SJSA1 (cell line): ENCODE measurements around the gene RELT. TPM values are rescaled to one million over a fixed set of nuclear protein-coding genes. Genes with fewer than 3 reads are reported as not detected.

Source experiments
- DNase-seq, 2 experiments: peaks; one replicate each; pipeline ENCODE4 v3.0.0-alpha.2; 2015 to 2020; ENCODE audit warnings: low spot score in 2 of 2, low read depth in 1 of 2
- H3K27ac ChIP-seq: fragments of 250-450 bp; sonication (Bioruptor Pico); 2 replicates; pipeline ENCODE4 v1.5.1; 2020; ENCODE audit warnings: mild to moderate bottlenecking, moderate library complexity
- H3K27me3 ChIP-seq: fragments of 250-450 bp; sonication (Bioruptor Pico); replicated peaks from 2 replicates; pipeline ENCODE4 v1.5.1; 2020; ENCODE audit warnings: mild to moderate bottlenecking, moderate library complexity
- H3K36me3 ChIP-seq: fragments of 250-450 bp; sonication (Bioruptor Pico); 2 replicates; pipeline ENCODE4 v1.5.1; 2020; ENCODE audit warnings: mild to moderate bottlenecking
- H3K4me1 ChIP-seq: fragments of 250-450 bp; sonication (Bioruptor Pico); replicated peaks from 2 replicates; pipeline ENCODE4 v1.6.1; 2021; ENCODE audit warnings: mild to moderate bottlenecking
- H3K4me3 ChIP-seq: fragments of 250-450 bp; sonication (Bioruptor Pico); 2 replicates; pipeline ENCODE4 v1.5.1; 2020; ENCODE audit warnings: mild to moderate bottlenecking
- H3K9me3 ChIP-seq: fragments of 250-450 bp; sonication (Bioruptor Pico); replicated peaks from 2 replicates; pipeline ENCODE4 v1.5.1; 2020; ENCODE audit warnings: mild to moderate bottlenecking
- total RNA-seq: library from RNA; depleted of rRNA; stranded (reverse); fragments of >200 nt; shearing (Covaris generic); gene quantifications from 2 replicates; pipeline ENCODE4 v1.2.3, GENCODE V29; 2014

RELT gene
- total RNA-seq, 1 experiment from 2014 or later: 13.2 TPM

DNA sequence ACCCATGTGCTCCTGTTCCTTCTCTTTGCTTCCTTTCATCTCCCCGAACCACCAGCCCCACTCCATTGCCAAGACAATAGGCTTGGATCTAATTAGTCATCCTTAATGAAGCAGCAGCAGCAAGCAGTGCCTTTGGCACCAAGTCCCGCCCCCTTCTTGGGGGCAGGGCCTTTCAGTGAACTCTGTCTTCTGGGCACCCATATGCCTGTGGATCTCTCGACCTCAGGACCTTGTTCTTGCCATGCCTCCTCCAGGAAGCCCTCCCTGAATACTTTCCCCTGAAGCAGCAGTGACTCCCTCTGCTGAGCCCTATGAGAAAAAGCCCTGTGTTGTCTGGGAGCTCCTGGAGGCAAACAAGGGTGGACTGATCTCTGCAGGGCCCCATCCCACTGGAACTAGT, 36.0 kb upstream of the RELT start:
- no peak for DNase-seq
- peaks cover 12% of the 10 kb centered on the region for H3K36me3 ChIP-seq
- no peak overlapping the region for H3K27ac ChIP-seq
- H3K27me3 ChIP-seq: no peaks in the 10 kb centered on the region
- peaks cover 2% of the 10 kb centered on the region for H3K4me1 ChIP-seq
- H3K9me3 ChIP-seq: no peaks in the 10 kb centered on the region
- H3K4me3 ChIP-seq: no peak overlapping the region

DNA sequence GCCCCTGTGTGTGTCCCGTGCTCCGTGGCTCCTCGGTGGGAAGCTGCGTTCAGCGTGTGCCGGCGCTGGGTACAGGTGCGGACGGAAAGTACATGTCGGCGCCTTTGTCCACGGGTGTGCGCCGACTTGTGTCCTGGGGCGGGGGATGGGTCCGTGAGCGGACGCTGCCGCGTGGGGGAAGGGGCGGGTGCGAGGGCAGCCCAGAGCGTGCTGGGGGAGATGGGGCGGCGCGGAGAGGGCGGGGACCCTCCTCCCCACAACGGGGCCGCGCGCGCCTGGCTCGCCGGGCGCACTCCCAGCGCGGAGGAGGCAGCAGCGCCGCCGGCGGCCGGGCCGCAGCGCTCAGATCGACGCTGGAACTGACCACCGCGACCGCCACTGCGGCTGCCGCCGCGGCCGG, 33.6 kb upstream of the RELT start:
- H3K4me1 ChIP-seq: no peaks in the 10 kb centered on the region
- H3K36me3 ChIP-seq: 0 out of 2 replicates have a peak, but pooled peaks cover 4% of the 10 kb centered on the region
- H3K9me3 ChIP-seq: no peaks in the 10 kb centered on the region
- H3K4me3 ChIP-seq: no peak overlapping the region
- H3K27ac ChIP-seq: no peak overlapping the region
- no peak for DNase-seq
- no peaks in the 10 kb centered on the region for H3K27me3 ChIP-seq

DNA sequence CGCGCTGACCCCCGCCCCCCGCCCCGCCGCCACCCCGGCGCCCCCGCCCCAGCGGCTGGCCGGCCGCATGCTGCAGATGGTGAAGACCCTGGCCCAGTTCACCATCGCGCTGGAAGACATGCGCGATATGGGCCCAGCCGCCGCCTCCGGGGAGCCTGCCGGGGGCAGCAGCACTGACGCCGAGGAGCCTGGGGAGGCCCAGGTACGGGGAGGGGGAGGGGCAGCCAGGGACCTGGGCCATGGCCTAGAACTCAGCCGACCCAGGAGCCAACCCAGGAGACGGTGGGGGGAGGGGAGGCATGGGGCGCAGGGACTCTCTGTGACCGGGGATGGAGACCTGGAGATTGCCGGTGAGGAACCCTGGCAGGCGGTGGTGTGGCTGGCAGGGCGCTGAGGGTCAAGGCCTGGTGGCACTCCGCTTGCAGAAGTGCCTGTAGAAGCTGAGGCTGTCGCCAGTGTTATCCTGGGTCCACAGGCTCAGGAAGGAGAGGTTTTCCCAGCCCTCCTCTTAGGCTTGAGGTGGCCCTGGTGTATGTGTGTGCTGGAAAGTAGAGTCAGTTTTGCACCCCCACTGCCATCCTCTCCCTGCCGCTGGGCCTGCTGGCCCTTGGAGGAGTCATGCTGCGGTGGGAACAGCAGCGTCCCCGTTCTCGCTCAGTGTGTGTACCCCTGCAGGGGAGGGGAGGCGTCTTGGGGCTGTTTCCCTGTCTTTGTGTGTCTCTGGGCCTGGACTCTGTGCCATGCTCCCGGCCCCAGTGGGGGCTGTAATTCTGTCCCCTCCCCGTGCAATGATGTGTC, 32.9 kb upstream of the RELT start:
- Histone ChIP-seq H3K27me3 (no peaks in the 10 kb centered on the region), H3K27ac (no peak overlapping the region), H3K4me3 (no peak overlapping the region)

GRCh38 chr11:73344191-73344607, 32.0 kb upstream of the RELT start:
- Histone ChIP-seq H3K27ac (no peak overlapping the region), H3K4me1 (no peaks in the 10 kb centered on the region), H3K4me3 (no peak overlapping the region), H3K36me3 (0 out of 2 replicates have a peak, but pooled peaks cover 4% of the 10 kb centered on the region), H3K9me3 (no peaks in the 10 kb centered on the region), H3K27me3 (no peaks in the 10 kb centered on the region)
- DNase-seq: no peak

More for the DNA sequence above, 32.9 kb upstream of the RELT start:
- H3K4me1 ChIP-seq: no peaks in the 10 kb centered on the region
- H3K36me3 ChIP-seq: 0 out of 2 replicates have a peak, but pooled peaks cover 4% of the 10 kb centered on the region
- no peak for DNase-seq
- no peaks in the 10 kb centered on the region for H3K9me3 ChIP-seq

DNA sequence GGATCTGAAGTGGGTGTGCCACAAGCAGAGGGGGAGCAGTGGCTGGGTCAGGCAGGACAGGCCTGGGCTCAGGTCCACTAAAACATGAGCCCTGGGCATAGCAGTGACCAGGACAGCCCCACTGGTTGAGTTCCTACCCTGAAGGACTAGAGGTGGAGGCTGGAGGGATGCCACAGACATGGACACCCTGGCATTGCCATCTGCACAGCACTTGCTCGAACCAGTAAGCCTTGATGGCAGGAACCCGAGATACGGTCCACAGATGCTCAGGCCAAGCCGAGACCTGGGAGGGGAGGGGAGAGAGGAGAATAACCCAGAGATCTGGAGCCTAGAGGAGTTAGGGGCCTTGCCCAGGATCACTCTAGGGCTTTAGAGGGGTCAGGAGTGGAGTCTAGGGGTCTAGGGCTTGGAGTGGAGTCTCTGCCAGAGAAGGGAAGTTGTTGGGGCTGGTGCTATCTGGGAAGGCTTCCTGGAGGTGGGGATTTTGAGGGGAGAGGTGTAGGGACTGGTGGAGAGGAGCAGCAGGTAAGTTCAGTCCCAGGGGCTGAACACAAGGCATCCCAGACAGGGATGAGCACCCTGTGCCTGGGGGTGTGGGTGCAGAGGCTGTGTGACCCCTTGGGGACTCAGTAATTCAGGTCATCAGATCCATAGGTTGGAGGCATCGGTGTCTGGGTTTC, 30.6 kb upstream of the RELT start:
- Histone ChIP-seq H3K4me1 (no peaks in the 10 kb centered on the region), H3K27ac (no peak overlapping the region), H3K9me3 (no peaks in the 10 kb centered on the region), H3K36me3 (0 out of 2 replicates have a peak, but pooled peaks cover 4% of the 10 kb centered on the region), H3K27me3 (no peaks in the 10 kb centered on the region), H3K4me3 (no peak overlapping the region)
- no peak for DNase-seq

DNA sequence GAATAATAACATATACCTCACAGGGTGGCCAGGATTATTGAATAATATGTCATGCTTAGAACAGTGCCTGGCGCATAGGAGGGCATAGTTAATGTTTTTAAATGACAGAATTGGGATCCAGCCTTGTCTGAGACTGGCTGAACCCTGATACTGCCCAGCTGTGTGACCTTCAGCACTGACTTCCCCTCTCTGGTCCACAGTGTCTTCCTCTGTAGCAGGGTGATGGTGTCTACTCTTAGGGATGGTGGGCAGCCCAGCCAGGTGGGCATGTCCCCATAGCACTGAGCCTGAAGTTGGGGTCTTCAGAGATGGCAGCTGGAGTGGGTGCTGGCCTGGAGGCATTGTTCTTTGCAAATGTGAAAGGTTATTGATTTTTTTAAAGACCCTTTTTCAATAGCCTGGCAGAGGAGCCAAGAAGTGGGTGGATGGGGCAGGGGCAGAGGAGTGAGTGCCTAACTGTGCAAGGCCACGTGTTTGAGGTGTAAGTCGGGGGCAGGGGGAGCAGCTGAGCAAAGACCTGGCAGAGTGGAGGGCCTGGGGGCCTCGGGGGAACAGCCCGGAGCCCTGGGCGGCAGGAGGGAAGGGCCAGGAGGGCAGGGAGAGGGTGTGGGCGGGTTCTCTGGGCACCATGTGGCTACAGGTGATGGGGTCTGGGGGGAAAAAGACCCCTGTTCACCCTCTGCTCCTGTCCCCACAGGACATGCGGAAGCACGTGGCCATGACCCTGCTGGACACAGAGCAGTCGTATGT, 29.8 kb upstream of the RELT start:
- H3K36me3 ChIP-seq: peaks cover 4% of the 10 kb centered on the region; the same call in 1 of the 2 replicates
- DNase-seq: no peak

GRCh38 chr11:73347067-73347466, 29.1 kb upstream of the RELT start:
- no peak overlapping the region for H3K4me3 ChIP-seq
- H3K4me1 ChIP-seq: no peaks in the 10 kb centered on the region
- peaks cover 4% of the 10 kb centered on the region; the same call in 1 of the 2 replicates for H3K36me3 ChIP-seq
- DNase-seq: no peak
- H3K27me3 ChIP-seq: no peaks in the 10 kb centered on the region
- no peak overlapping the region for H3K27ac ChIP-seq
- H3K9me3 ChIP-seq: no peaks in the 10 kb centered on the region

More for the DNA sequence above, 29.8 kb upstream of the RELT start:
- H3K9me3 ChIP-seq: no peaks in the 10 kb centered on the region
- no peaks in the 10 kb centered on the region for H3K4me1 ChIP-seq
- no peaks in the 10 kb centered on the region for H3K27me3 ChIP-seq
- H3K4me3 ChIP-seq: no peak overlapping the region
- no peak overlapping the region for H3K27ac ChIP-seq

GRCh38 chr11:73348838-73349237, 27.4 kb upstream of the RELT start:
- Histone ChIP-seq H3K4me1 (no peaks in the 10 kb centered on the region), H3K36me3 (peaks cover 4% of the 10 kb centered on the region; the same call in 1 of the 2 replicates), H3K27me3 (no peaks in the 10 kb centered on the region), H3K27ac (no peak overlapping the region), H3K9me3 (no peaks in the 10 kb centered on the region), H3K4me3 (no peak overlapping the region)
- no peak for DNase-seq

DNA sequence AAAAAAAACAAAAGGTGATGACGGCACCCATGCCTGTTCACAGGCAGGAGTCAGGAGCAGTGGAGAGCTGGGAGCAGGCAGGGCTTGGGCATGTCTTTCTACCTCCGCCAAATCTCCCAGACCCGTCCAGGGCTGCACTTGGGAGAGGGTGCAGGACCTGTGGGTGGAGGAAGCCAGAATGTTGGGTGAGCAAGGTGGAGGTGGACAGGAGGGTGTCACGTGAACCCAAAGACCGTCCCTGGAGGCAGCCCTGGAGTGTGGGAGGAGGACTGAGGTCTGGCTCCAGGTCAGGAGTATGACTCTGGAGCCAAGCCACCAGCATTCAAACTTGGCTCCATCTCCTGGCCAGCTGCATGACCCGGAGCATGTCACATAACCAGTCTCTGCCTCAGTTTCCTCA, 26.6 kb upstream of the RELT start:
- H3K9me3 ChIP-seq: no peaks in the 10 kb centered on the region
- H3K27me3 ChIP-seq: no peaks in the 10 kb centered on the region
- DNase-seq: no peak

DNA sequence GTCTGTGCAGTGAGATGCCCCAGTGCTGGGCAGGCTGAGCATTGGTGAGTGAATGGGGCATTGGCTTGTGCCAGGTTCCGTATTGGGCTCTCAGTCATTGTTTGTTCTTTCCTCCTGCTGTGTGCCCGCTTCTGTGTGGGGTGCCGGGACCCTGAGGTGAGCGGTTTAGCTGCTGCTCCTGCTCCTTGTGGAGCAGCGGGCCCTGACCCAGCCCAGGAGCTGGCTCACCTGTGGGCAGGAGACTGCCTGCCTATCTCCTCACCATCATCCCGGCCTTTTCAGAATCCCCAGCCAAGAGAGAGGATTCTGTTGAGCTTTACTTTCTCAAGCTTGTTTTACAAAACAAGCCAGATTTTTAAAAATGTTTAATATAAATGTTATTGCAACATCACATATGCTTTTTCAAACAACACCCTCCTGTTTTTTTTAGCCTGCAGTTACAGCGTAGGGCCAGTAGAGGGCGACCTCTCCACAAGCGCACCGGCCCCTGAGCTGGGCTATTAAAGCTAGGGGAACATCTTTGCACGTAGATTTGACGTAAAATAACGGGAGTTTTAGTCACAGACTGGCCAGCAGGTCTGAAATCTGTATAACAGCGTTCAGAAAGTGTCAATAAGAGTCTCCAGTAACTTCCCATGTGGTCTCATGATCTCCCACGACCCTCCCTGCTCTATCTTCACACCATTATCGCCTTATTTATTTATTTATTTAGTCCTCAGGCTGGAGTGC, 25.1 kb upstream of the RELT start:
- DNase-seq: peak in 1 of 2 experiments; percentile 33
- H3K4me3 ChIP-seq: no peak overlapping the region
- no peaks in the 10 kb centered on the region for H3K27me3 ChIP-seq
- H3K9me3 ChIP-seq: no peaks in the 10 kb centered on the region
- H3K36me3 ChIP-seq: peaks cover 4% of the 10 kb centered on the region; the same call in 1 of the 2 replicates
- H3K4me1 ChIP-seq: no peaks in the 10 kb centered on the region
- H3K27ac ChIP-seq: no peak overlapping the region

More for the DNA sequence above, 26.6 kb upstream of the RELT start:
- Histone ChIP-seq H3K27ac (no peak overlapping the region), H3K4me1 (no peaks in the 10 kb centered on the region), H3K36me3 (peaks cover 4% of the 10 kb centered on the region; the same call in 1 of the 2 replicates), H3K4me3 (no peak overlapping the region)

DNA sequence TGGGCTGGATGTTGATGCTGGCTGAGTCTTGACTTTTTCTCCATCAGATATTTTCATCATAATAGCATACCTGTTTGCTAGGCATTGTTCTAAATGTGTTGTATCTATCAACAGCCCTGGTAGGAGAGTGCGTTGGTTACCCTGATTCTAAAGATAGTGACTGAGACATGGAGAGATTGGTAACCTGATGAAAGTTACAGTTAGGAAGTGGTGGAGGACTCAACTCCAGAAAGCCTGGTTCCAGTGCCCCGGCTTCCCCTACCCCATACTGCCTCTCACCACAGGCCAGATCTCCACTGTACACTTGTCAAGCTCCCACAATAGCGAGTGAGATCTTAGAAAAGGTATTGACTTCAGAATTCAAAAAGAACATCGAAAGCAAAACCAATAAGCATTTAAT, 22.8 kb upstream of the RELT start:
- no peaks in the 10 kb centered on the region for H3K27me3 ChIP-seq
- no peak for DNase-seq
- H3K4me1 ChIP-seq: no peaks in the 10 kb centered on the region
- H3K9me3 ChIP-seq: no peaks in the 10 kb centered on the region
- no peak overlapping the region for H3K4me3 ChIP-seq
- peaks cover 2% of the 10 kb centered on the region for H3K36me3 ChIP-seq
- H3K27ac ChIP-seq: no peak overlapping the region

DNA sequence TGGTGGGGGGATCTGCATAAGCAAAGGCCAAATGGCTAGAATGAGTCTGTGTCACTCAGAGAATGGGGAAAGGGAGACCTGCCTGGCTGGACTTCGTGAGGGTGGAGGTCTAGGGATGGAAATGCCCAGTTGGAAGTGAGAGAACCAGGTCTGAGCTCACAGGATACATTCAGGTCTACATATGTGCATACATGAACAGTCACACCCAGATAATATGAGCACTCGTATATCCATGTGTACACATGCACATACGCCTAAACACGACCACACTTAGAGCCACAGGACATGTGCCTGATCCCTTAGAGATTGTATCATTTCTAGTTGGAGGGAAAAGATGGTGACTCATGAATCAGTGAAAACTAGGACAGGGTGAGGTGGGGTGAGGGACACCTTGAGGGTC, 21.1 kb upstream of the RELT start:
- H3K9me3 ChIP-seq: no peaks in the 10 kb centered on the region
- no peak overlapping the region for H3K27ac ChIP-seq
- H3K4me1 ChIP-seq: no peaks in the 10 kb centered on the region
- H3K36me3 ChIP-seq: peaks cover 9% of the 10 kb centered on the region
- no peaks in the 10 kb centered on the region for H3K27me3 ChIP-seq
- H3K4me3 ChIP-seq: no peak overlapping the region
- no peak for DNase-seq
